Ovary (tissue), 3 donors: ENCODE results near the gene UBE2G2.

Experiments used
- CTCF ChIP-seq, 3 donors: fragments of 450-650 bp in 2 of 3; fragments of 200-600 bp in 1 of 3; IDR thresholded peaks; one replicate each; pipeline versions ENCODE4 v1.5.1 to v1.8.0; 2016 to 2022; ENCODE audit warnings: antibody characterized with exemption in 3 of 3, mild to moderate bottlenecking in 1 of 3
- EP300 ChIP-seq: sonication (generic); formaldehyde crosslinking; IDR thresholded peaks from one replicate; pipeline ENCODE4 v1.6.1; 2017; ENCODE audit warnings: antibody characterized with exemption
- POLR2A ChIP-seq: fragments of 450-650 bp; IDR thresholded peaks from one replicate; pipeline ENCODE4 v1.6.1; 2017; ENCODE audit warnings: antibody characterized with exemption, mild to moderate bottlenecking, moderate library complexity
- donor health status: DM: no; HTN: no; CAD: no.

GRCh38 chr21:44778983-44779382, 22.6 kb downstream of the UBE2G2 start:
- no peak for TF ChIP-seq CTCF (IDR thresholded peaks at IDR 0.05)
- TF ChIP-seq POLR2A, result no peak
- no peak for TF ChIP-seq EP300
